Bronchial epithelial cell (primary cell): ENCODE results near the gene PIEZO1. TPM values are rescaled to one million over a fixed set of nuclear protein-coding genes. Genes with fewer than 3 reads are reported as not detected.

Source experiments
- DNase-seq: peaks from one replicate; pipeline ENCODE4 v3.0.0-alpha.2; 2010; ENCODE audit warnings: low read depth
- FAIRE-seq: peaks from 2 replicates; lab custom pipeline; 2011; peaks lifted over from hg19 to GRCh38; lab: Jason Lieb, UNC
- H3K27me3 ChIP-seq: 2 replicates; pipeline ENCODE4 v1.5.1; 2011; ENCODE audit warnings: low read length; ENCODE audit not compliant: control insufficient read depth, insufficient read depth
- H3K36me3 ChIP-seq: 2 replicates; pipeline ENCODE4 v1.5.1; 2011; ENCODE audit warnings: low read length; ENCODE audit not compliant: control insufficient read depth, insufficient read depth
- H3K4me3 ChIP-seq: 2 replicates; pipeline ENCODE4 v1.5.1; 2011; ENCODE audit warnings: mild to moderate bottlenecking, low read depth, low read length, control low read depth
- total RNA-seq: library from RNA; depleted of rRNA; stranded (reverse); fragments of >200 nt; gene quantifications from 2 replicates; pipeline ENCODE4 v1.2.1, GENCODE V29; 2014
- TF ChIP-seq, protein P1 (sequence below): IDR thresholded peaks from 2 replicates; pipeline ENCODE4 v1.5.1; 2011; ENCODE audit warnings: mild to moderate bottlenecking, moderate library complexity, low read length, control low read depth, inconsistent platforms; ENCODE audit not compliant: insufficient read depth, severe bottlenecking

Gene PIEZO1
- total RNA-seq, 1 donor from 2014 or later: 98.2 TPM

DNA sequence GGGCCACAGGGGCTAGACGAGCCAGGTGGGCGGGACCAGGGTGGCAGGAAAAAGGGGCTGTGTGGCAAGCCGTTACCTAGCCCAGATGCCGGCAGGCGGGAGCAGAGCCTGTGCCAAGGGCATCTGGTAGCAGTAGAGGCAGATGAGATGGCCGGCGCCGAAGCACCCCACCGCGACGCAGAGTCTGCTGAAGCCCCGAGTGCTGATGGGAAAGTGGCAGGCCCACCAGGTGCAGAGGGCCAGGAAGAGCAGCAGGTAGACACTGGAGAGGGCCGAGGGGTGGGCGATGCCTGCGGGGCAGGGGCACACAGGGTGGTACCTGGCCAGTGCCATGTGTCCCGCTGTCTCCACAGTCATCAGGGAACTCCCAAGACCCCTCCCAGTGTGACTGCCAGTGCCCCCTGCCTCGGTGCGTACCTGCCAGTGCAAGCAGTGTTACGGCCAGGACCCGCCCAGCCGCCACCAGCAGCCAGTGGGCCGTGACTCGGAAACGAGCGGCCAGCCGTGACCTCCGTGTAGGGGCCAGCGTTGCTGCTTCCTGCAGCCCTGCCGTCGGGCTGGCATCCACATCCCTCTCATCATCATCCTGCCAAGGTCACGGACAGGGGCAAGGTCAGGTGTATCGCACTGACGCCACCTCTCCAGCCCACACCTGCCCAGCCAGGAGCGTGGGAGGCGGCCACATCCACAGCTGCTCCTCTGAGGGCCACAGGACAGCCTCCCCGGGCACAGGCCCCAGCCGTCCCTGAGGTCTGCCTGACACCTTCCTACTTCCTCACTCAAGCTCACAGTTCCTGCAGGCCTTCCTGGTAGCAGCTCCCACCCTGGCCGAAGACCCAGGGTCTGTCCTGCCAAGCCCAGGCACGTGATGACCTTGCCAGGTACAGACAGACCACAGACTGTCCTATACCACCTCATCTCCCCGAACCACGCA is 46.6 kb downstream of the PIEZO1 start:
- no peak overlapping the region for H3K4me3 ChIP-seq
- TF ChIP-seq, protein P1, sequence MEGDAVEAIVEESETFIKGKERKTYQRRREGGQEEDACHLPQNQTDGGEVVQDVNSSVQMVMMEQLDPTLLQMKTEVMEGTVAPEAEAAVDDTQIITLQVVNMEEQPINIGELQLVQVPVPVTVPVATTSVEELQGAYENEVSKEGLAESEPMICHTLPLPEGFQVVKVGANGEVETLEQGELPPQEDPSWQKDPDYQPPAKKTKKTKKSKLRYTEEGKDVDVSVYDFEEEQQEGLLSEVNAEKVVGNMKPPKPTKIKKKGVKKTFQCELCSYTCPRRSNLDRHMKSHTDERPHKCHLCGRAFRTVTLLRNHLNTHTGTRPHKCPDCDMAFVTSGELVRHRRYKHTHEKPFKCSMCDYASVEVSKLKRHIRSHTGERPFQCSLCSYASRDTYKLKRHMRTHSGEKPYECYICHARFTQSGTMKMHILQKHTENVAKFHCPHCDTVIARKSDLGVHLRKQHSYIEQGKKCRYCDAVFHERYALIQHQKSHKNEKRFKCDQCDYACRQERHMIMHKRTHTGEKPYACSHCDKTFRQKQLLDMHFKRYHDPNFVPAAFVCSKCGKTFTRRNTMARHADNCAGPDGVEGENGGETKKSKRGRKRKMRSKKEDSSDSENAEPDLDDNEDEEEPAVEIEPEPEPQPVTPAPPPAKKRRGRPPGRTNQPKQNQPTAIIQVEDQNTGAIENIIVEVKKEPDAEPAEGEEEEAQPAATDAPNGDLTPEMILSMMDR: no peak
- no peaks in the 10 kb centered on the region for H3K27me3 ChIP-seq
- FAIRE-seq (no peak), DNase-seq (no peak)
- peaks cover 52% of the 10 kb centered on the region for H3K36me3 ChIP-seq

DNA sequence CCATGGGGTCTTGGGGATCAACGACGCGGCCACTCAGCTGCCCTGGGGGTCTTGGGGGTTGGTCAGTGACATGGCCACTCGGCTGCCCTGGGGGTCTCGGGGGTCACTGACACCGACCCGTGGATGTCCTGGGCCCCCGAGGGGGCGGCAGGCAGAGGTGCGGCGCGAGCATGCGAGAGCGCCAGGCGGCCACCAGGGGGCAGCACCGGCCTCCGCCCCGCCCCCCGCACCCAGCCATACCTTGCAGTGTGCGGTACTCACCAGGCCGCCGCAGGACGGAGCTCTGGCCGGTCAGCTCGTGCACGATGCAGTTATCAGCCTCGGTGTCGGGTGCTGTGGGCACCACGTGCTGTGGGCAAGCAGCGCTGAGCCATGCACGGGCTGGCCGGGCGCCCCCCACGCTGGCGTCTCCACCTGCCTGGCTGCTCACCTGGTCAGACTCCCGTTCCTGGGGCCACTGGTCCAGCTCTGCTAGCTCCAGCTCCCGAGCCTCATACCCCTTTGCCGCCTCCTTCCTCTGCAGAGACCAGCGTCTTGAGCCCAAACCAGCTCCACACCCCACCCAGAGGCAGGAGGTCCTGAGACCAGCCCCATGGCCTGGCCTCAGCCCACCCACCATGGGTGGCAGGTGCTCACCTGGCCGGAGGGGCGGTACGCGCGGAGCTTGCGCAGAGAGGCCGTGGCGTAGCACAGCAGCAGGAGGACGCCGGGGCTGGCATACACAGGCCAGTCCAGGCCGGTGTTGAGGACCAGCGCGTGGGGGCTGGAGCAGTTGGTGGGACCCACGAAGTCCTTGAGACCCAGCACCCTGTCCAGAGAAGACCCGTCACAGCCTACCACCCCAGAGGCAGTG is 47.5 kb downstream of the PIEZO1 start:
- Histone ChIP-seq H3K27me3 (no peaks in the 10 kb centered on the region), H3K36me3 (peaks cover 51% of the 10 kb centered on the region), H3K4me3 (no peak overlapping the region)
- DNase-seq (peak; percentile 45), FAIRE-seq (no peak)
- TF ChIP-seq, protein P1: peak; percentile 95

DNA sequence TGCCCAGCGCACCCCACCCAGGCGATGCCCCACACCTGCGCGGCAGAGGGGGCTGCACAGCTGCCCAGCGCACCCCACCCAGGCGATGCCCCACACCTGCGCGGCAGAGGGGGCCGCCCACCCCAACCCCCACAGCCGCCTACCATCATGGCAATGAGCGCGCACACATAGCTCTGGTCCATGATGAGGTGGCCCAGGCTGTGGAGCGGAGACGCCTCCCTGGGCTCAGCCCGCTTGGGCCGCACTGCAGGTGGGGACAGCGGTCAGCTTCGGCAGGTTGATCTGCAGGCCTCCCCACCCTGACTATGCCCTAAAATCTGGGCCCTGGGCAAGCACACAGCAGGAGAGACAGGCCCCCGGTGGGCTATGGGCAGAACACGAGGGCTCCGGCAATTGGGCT is 48.5 kb downstream of the PIEZO1 start:
- TF ChIP-seq, protein P1: no peak
- Histone ChIP-seq H3K27me3 (no peaks in the 10 kb centered on the region), H3K4me3 (no peak overlapping the region), H3K36me3 (peaks cover 47% of the 10 kb centered on the region)
- FAIRE-seq (no peak), DNase-seq (no peak)

DNA sequence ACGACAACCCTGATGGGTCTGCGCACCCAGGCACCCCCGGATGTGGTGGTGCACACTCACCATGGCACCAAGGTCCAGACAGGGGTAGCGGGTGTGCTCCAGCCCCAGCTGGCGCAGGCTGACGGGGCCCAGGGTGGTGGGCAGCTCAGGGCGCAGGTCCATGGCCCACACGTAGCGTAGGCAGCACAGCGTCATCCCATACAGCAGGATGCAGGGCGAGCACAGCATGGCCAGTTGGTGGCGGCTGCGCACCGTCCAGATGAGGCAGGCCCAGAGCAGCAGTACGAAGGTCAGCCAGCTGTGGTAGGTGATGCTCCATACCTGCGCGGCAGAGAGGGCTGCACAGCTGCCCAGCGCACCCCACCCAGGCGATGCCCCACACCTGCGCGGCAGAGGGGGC is 48.9 kb downstream of the PIEZO1 start:
- Histone ChIP-seq H3K36me3 (peaks cover 48% of the 10 kb centered on the region), H3K27me3 (no peaks in the 10 kb centered on the region), H3K4me3 (no peak overlapping the region)
- TF ChIP-seq, protein P1: no peak
- DNase-seq (no peak), FAIRE-seq (no peak)

DNA sequence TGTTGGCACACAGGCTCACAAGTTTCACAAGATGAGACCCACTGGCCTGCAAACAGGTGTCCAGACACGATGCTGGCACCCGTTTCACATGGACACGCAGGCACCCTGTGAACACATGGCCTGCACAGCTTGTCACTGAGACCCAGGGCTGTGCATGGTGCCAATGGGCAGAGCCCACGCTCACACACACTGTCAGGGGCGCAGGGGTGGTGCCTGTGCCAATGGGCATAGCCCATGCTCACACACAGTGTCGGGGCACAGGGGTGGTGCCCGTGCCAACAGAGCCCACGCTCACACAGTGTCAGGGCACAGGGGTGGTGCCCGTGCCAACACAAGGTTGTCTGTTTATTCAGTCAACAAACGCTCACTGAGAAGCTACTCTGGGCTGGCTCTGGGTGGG is 49.4 kb downstream of the PIEZO1 start:
- TF ChIP-seq, protein P1: no peak
- H3K27me3 ChIP-seq: no peaks in the 10 kb centered on the region
- peaks cover 50% of the 10 kb centered on the region for H3K36me3 ChIP-seq
- H3K4me3 ChIP-seq: no peak overlapping the region
- DNase-seq (no peak), FAIRE-seq (no peak)
